NCI-H2171 treated with DMSO at 0.1 percent for 48 hours (cell line): ENCODE data around the gene COL23A1.

Experiments
- DNase-seq: peaks from one replicate; lab custom pipeline; 2025; lab: John Stamatoyannopoulos, UW

COL23A1 gene

GRCh38 chr5:178434851-178435250 lies 155.3 kb downstream of the COL23A1 start:
- no peak for DNase-seq

- DNase-seq = no peak
These were observed 156.0 kb downstream of the COL23A1 start for GRCh38 chr5:178434016-178434761.

- no peak for DNase-seq
These were observed 156.9 kb downstream of the COL23A1 start for GRCh38 chr5:178433273-178433775.

GRCh38 chr5:178432421-178433272 lies 157.5 kb downstream of the COL23A1 start:
- no peak for DNase-seq

GRCh38 chr5:178431782-178432165 lies 158.4 kb downstream of the COL23A1 start:
- DNase-seq = no peak

- no peak for DNase-seq
These were observed 159.0 kb downstream of the COL23A1 start for GRCh38 chr5:178431063-178431781.

- no peak for DNase-seq
These were observed 159.8 kb downstream of the COL23A1 start for GRCh38 chr5:178430186-178431062.

GRCh38 chr5:178429491-178430185 lies 160.6 kb downstream of the COL23A1 start:
- DNase-seq = no peak

- no peak for DNase-seq
These were observed 161.1 kb downstream of the COL23A1 start for GRCh38 chr5:178429156-178429468.

GRCh38 chr5:178428341-178429155 lies 161.6 kb downstream of the COL23A1 start:
- DNase-seq = no peak

GRCh38 chr5:178427576-178428197 lies 162.5 kb downstream of the COL23A1 start:
- DNase-seq = no peak

GRCh38 chr5:178426326-178427130 lies 163.7 kb downstream of the COL23A1 start:
- DNase-seq = no peak

- no peak for DNase-seq
These were observed 164.5 kb downstream of the COL23A1 start for GRCh38 chr5:178425621-178426068.

GRCh38 chr5:178424810-178425177 lies 165.4 kb downstream of the COL23A1 start:
- no peak for DNase-seq

GRCh38 chr5:178423901-178424809 lies 166.0 kb downstream of the COL23A1 start:
- DNase-seq = no peak

- DNase-seq = no peak
These were observed 166.8 kb downstream of the COL23A1 start for GRCh38 chr5:178423431-178423830.

- no peak for DNase-seq
These were observed 167.8 kb downstream of the COL23A1 start for GRCh38 chr5:178422400-178422775.
